GM13977 (cell line): ENCODE results near the gene PARD6A.
"Not testable (repeated sequence)": the region's sequence is repeated elsewhere in the genome, so short reads cannot be mapped to it uniquely, and the experiment has no call there.

ENCODE experiments used
- DNase-seq: peaks from one replicate; pipeline ENCODE4 v3.0.0; 2012; ENCODE audit warnings: low spot score
- in situ Hi-C: fragments of 300-500 bp; cut with MboI; formaldehyde crosslinking; loops from one replicate; pipeline ENCODE4 v1.12.0; 2022; ENCODE audit warnings: low sequenced_read_pairs, low pct_unique_long_range_greater_than_20kb, mixed read lengths, inconsistent platforms; ENCODE audit not compliant: unreplicated experiment
- TF ChIP-seq, protein P1 (sequence below): IDR thresholded peaks from 2 replicates; pipeline ENCODE4 v1.5.1; 2012; ENCODE audit warnings: mild to moderate bottlenecking, control low read depth; ENCODE audit not compliant: insufficient read depth; ENCODE audit errors: extremely low read depth, missing control alignments

PARD6A gene

DNA sequence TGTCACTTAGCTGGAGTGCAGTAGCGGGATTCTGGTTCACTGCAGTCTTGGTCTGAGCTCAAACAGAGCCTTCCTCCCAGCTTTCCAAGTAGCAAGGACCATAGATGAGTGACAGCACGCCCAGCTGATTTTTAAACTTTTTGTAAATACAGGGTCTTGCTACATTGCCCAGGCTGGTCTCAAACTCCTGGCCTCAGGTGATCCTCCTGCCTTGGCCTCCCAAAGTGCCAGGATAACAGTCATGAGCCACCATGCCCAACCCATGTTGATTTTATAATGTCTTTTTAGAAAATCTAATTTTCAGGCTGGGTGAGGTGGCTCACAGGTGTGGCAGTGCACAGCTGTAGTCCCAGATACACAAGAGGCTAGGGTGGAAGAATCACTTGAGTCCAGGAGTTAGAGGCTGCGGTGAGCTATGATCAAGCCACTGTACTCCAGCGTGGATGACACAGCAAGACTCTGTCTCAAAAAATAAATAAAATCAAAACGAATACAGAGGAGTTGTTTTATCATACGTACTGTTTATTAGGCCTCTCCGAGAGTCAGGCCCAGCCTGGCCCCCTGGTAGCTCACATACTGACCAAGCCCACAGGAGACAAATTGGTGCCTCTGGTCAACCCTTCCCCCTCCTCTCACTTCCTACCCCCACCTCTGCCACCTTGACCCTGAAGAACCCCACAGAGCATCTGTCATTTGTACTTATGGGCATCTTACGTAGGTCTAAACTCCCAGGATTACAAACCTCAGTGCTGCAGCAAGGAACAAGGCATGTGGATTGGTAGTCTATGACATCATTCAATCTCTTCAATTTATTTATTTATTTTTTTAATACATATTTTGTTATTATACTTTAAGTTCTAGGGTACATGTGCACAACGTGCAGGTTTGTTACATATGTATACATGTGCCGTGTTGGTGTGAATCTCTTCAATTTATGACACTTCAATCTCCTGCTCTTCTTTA lies 19.5 kb downstream of the PARD6A start:
- TF ChIP-seq, protein P1, sequence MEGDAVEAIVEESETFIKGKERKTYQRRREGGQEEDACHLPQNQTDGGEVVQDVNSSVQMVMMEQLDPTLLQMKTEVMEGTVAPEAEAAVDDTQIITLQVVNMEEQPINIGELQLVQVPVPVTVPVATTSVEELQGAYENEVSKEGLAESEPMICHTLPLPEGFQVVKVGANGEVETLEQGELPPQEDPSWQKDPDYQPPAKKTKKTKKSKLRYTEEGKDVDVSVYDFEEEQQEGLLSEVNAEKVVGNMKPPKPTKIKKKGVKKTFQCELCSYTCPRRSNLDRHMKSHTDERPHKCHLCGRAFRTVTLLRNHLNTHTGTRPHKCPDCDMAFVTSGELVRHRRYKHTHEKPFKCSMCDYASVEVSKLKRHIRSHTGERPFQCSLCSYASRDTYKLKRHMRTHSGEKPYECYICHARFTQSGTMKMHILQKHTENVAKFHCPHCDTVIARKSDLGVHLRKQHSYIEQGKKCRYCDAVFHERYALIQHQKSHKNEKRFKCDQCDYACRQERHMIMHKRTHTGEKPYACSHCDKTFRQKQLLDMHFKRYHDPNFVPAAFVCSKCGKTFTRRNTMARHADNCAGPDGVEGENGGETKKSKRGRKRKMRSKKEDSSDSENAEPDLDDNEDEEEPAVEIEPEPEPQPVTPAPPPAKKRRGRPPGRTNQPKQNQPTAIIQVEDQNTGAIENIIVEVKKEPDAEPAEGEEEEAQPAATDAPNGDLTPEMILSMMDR: no peak
- DNase-seq: no peak
- in situ Hi-C loops: loop anchor here (10.0 to 25.0 kb wide), 3 partner anchors 135 to 382 kb away; no protein-coding TSS in a partner anchor

DNA sequence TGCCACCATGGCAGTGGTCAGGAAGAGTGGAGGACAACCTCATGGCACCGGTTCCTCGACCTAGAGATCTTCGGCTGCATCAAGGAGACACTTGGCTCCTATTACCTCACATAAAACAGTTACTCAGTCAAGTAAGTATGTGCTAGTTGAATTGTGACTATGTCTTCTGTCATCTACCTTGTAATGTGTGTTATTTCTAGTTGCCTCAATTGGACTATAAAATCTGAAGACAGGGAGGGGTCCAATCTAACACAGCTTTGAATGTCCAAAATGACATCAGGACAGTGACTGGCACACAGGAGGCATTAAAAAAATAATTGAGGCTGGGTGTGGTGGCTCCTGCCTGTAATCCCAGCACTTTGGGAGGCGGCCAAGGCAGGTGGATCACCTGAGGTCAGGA lies 23.0 kb downstream of the PARD6A start:
- DNase-seq: no peak
- TF ChIP-seq, protein P1: no peak
- in situ Hi-C loops: loop anchor here (10.0 to 25.0 kb wide), 2 partner anchors 241 to 379 kb away; no protein-coding TSS in a partner anchor

DNA sequence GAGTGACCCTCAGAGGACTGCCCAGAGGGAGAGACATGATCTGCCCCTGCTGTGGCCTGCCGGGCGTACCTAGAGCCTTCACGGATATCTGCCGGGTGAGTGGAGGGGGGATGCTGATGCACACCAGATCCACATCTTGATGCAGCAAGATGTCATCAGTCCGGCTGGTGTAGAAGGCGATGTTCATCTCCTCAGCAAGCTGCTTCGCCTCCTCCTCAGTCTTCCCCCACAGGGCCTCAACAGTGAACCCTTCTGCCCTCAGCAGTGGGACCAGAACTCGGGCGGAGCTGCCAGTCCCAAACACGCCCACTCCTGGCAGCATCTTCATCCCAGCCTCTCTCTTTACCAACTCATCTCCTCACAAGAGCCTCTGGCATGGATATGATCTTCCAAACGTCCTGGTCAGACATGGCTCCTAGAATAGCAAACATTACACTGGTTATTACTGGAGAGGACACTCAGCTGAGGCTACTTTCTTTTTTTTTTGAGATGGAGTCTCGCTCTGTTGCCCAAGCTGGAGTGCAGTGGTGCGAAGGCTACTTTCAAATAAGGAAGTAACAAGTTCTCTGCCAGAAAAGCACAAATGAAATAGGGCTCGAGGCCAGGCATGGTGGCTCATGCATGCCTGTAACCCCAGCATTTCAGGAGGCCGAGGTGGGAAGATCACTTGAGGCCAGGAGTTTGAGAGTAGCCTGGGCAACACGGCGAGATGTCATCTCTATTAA lies 24.8 kb downstream of the PARD6A start:
- in situ Hi-C loops: loop anchor here (10.0 to 25.0 kb wide), 2 partner anchors 239 to 377 kb away; no protein-coding TSS in a partner anchor
- DNase-seq: no peak

DNA sequence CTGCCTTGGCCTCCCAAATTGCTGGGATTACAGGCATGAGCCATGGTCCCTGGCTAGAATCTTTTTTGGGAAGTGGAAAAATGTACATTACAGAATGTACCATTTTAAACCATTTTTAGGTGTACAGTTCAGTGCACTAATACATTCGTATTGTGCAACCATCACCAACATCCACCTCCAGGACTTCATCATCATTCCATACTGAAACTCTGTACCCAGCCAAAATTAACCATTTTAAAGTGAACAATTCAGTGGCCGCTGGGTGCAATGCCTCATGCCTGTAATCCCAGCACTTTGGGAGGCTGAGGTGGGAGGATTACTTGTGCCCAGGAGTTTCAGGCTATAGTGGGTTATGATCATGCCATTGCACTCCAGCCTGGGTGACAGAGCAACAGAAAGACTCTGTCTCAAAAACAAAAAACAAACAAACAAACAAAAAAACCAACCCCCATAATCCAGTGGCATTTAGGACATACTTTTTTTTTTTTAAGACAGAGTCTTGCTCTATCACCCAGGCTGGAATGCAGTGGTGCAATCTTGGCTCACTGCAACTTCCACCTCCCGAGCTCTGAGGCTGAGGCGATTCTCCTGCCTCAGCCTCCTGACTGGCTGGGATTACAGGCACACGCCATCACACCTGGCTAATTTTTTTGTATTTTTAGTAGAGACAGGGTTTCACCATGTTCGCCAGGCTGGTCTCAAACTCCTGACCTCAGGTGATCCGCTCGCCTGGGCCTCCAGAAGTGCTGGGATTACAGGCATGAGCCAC lies 32.9 kb downstream of the PARD6A start:
- DNase-seq: not testable (repeated sequence)
- in situ Hi-C loops: loop anchor here (25.0 kb wide), 1 partner anchor 369 kb away; no protein-coding TSS in a partner anchor

More for the DNA sequence above, 24.8 kb downstream of the PARD6A start:
- TF ChIP-seq, protein P1: no peak

DNA sequence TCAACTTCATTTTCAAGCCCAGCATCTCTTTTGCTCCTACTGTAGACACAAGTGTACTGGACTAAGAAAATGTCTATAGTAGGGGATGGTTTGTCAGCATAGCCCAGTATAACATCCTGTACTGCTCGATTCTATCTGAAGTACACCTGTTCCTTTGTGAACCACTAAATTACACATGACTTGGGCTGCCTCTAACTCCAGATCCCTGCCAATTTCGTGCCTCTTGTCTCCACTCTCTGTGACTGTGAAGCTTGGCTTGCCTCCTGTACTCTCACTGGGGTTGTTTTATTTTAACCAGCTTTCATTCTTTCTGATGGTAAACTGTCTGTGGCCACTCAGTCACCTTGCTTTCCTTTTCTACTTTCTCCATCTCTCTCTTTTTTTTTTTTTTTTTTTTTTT lies 33.9 kb downstream of the PARD6A start:
- DNase-seq: no peak
- in situ Hi-C loops: loop anchor here (25.0 kb wide), 1 partner anchor 368 kb away; no protein-coding TSS in a partner anchor
- TF ChIP-seq, protein P1: no peak

DNA sequence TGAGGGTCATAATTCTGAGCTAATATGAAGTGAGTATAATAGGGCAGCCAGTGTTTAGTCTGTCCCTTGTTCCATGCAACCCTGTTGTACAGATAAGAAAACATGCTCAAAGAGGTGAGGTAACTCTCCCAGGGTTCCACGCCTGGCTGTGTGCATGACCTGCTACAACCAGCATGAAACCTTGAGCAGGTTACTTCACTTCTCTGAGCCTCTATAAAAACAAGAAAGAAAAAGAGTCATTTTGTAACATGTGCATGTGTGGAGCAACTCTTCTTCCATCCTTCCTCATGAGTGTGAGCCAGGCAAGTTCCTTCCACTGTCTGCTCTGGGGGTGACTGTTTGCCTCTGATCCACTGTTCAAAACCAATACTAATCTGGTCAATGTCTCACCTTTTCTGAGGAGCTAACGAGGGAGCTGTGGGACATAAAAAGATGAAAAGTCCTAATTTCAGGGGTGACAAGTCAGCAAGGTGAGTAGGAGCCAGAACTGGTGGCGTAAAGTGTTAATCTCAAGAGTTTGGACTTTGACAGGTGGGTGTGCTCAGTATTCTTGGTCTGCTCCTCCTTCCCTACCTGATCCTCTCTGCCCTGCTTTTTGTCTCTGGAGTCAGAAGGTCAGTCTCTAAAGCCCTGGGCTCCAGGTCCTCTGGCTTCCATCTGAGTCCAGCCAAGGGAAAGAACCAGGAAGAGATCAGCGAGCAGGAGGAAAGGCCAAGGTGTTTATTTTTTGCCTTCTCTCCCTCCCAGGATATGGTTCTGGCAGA lies 36.8 kb downstream of the PARD6A start:
- no peak for DNase-seq
- in situ Hi-C loops: loop anchor here (25.0 kb wide), 1 partner anchor 365 kb away; no protein-coding TSS in a partner anchor
- TF ChIP-seq, protein P1: no peak
